NCI-H187 (cell line): ENCODE data around the gene RPP25L.
A peak's percentile ranks its signal among the peaks of the same experiment; 100 is the strongest.

Experiments used
- DNase-seq, 2 experiments: peaks; one replicate each; lab custom pipeline; 2025; lab: John Stamatoyannopoulos, UW

RPP25L gene

GRCh38 chr9:34611251-34611810, 566 bp downstream of the RPP25L start:
- no peak for DNase-seq

- no peak for DNase-seq
These were observed 1.3 kb downstream of the RPP25L start for GRCh38 chr9:34610434-34611206.

- DNase-seq, result no peak
These were observed 4.6 kb downstream of the RPP25L start for GRCh38 chr9:34607331-34607730.

GRCh38 chr9:34606905-34607304, 5.0 kb downstream of the RPP25L start:
- DNase-seq, result no peak

- no peak for DNase-seq
These were observed 5.7 kb downstream of the RPP25L start for GRCh38 chr9:34606190-34606589.

- peak; percentile 25 to 33 for DNase-seq
These were observed 8.2 kb downstream of the RPP25L start for GRCh38 chr9:34603610-34604231.

- no peak for DNase-seq
These were observed 9.8 kb downstream of the RPP25L start for GRCh38 chr9:34601937-34602573.

- DNase-seq, result no peak
These were observed 11.0 kb downstream of the RPP25L start for GRCh38 chr9:34600908-34601307.

- DNase-seq, result no peak
These were observed 12.4 kb downstream of the RPP25L start for GRCh38 chr9:34599546-34599945.

- DNase-seq, result no peak
These were observed 17.7 kb downstream of the RPP25L start for GRCh38 chr9:34594177-34594576.

- DNase-seq, result no peak
These were observed 18.8 kb downstream of the RPP25L start for GRCh38 chr9:34592895-34593601.

GRCh38 chr9:34591917-34592866, 19.7 kb downstream of the RPP25L start:
- DNase-seq, result no peak

- peak in 1 of 2 experiments; percentile 7 for DNase-seq
These were observed 20.5 kb downstream of the RPP25L start for GRCh38 chr9:34591248-34591916.

GRCh38 chr9:34590381-34591247, 21.3 kb downstream of the RPP25L start:
- no peak for DNase-seq

- DNase-seq, result no peak
These were observed 22.1 kb downstream of the RPP25L start, which contains the start of gene CNTFR for GRCh38 chr9:34589636-34590380. Gene CNTFR, minus strand, starts transcription at chr9:34589724. Its CDS starts 20,743 bp downstream, at chr9:34568981.

- DNase-seq, result no peak
These were observed 22.9 kb downstream of the RPP25L start for GRCh38 chr9:34588671-34589635.

- no peak for DNase-seq
These were observed 24.6 kb downstream of the RPP25L start for GRCh38 chr9:34587271-34587670.
